VCaP (cell line): ENCODE results near the gene ZNF384.

Experiments
- H3K27ac ChIP-seq: fragments of 450-650 bp; 2 replicates; pipeline ENCODE4 v1.5.1; 2017
- TF ChIP-seq, protein P1 (sequence below): fragments of 450-650 bp; conservative IDR thresholded peaks from 2 replicates; pipeline ENCODE4 v1.5.1; 2017; ENCODE audit warnings: mild to moderate bottlenecking, moderate library complexity

ZNF384 gene

DNA sequence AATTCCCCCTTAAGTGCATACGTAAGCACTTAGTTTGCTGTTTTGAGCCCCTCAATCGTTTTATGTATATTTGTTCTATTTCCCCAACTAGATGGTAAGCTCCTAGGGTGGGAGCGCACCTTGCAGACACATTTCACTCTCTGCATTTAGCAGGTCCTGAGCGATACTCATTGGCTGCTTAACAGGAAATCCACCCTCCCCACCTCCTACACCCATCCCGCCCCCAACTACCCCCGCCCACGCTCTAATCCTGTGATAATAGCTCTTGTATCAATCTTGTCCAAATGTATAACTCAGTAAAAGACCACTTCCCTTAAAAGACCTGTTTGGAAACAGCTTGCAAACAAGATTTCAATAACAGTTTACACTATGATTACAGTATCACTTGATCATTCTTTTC, 61.6 kb downstream of the ZNF384 start:
- TF ChIP-seq, protein P1, sequence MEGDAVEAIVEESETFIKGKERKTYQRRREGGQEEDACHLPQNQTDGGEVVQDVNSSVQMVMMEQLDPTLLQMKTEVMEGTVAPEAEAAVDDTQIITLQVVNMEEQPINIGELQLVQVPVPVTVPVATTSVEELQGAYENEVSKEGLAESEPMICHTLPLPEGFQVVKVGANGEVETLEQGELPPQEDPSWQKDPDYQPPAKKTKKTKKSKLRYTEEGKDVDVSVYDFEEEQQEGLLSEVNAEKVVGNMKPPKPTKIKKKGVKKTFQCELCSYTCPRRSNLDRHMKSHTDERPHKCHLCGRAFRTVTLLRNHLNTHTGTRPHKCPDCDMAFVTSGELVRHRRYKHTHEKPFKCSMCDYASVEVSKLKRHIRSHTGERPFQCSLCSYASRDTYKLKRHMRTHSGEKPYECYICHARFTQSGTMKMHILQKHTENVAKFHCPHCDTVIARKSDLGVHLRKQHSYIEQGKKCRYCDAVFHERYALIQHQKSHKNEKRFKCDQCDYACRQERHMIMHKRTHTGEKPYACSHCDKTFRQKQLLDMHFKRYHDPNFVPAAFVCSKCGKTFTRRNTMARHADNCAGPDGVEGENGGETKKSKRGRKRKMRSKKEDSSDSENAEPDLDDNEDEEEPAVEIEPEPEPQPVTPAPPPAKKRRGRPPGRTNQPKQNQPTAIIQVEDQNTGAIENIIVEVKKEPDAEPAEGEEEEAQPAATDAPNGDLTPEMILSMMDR: no peak
- H3K27ac ChIP-seq: no peak overlapping the region

DNA sequence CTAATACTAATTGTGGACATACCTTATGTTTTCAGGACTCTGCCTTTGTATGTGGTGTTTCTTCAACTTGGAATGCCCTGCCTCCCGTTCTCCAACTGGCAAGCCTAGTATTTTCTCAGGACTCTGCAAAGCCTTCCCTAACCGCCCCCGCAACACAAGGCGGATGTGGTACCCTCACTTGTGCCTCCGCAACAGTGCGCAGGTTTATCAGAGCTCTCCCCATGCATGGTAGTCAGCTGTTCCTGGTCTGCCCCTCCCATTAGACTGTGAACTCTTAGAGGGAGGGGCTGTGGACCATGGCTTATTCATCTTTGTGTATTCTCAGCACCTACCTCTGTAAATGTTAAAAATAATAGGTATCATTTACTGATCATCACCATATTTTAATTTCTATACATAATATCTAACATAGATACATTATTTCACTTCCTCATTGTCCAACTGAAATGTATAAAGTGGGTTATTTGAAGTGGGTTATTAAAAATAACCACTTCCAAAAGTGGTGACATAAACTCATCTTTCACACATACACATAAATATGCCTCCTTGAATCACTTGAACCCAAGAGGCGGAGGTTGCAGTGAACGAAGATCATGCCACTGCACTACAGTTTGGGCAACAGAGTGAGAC, 62.4 kb downstream of the ZNF384 start:
- H3K27ac ChIP-seq: no peak overlapping the region
- TF ChIP-seq, protein P1: no peak

DNA sequence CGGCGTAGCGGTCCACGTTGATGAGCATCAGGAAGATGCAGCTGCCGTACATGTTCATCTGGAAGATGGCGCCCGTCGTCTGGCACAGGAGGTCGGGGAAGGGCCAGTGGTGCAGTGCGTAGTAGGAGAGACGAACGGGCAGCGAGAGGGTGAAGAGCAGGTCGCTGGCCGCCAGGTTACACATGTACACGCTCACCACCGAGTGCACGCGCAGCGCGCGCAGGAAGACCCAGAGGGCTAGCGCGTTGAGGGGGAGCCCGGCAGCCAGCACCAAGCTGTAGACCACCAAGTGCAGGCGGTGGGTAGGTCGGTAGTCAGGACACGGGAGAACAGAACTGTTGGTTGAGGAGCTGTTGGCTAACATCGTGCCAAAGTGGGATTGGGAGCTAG, 68.3 kb downstream of the ZNF384 start:
- TF ChIP-seq, protein P1: no peak
- H3K27ac ChIP-seq: no peak overlapping the region

DNA sequence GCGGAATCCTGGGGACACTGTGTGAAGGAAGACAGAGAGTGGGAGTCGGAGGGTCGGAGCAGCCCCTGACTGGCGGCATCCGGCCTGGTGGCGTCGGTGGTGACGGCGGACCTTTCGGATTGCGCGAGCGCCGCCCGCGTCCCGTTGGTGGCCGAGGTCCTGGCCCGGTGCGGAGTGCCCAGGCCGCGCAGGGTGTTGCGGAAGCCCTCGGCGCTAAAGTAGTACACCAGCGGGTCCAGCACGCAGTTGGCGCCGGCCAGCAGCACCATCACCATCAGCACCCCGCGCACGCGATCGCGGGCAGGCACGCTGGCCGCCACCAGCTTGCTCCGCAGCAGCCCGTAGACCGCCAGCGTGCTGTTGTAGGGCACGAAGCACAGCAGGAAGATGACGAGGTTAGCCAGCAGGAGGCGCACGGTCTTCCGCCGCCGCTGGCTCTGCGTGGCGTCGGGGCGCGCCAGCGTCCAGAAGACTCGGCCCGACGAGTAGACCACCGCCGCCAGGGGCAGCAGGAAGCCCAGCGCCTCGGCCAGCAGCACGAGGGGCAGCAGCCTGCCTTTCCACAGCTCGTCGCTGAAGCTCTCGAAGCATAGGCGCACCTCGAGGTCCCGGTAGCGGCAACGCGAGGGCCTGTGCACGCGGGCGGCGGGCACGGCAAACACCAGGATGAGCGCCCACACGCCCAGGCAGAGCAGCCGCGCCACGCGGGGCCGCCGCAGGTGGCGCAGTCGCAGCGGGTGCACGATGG, 68.9 kb downstream of the ZNF384 start:
- H3K27ac ChIP-seq: no peak overlapping the region
- TF ChIP-seq, protein P1: no peak

DNA sequence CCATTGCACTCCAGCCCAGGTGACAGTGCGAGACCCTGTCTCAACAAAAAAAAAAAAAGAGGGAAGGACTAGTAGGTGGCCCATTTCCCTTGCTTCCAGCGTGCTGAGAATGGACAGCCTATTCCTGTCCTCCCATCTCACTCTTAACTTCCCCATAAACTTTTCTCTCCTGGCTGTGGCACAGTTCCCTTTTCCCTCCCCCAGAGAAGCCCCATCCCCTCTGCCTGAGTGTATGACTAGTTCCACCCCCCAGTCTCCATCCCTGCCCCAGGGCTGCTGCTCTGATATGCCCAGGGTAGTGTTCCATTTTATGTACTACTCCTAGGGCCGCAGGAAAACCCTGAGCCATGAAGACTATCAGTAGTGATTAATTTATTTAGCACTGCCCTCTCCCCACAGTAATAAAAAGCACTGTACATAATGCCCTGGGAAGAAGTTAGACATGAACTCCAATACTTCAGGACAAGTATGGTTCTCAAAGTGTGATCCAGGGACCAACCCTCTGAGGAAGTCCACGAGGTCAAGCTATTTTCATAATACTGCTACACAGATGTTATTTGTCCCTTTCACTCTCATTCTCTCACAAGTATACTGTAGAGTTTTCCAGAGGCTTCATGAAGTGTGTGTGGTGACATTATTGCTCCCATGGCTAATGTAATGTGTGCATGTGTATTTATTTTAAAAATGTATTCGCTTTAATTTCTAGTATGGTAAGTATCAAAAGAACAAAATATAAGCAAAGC, 70.5 kb downstream of the ZNF384 start:
- no peak overlapping the region for H3K27ac ChIP-seq
- TF ChIP-seq, protein P1: no peak
